GM10847 (cell line): ENCODE data around the gene TTLL8.

Experiments used
- POLR2A ChIP-seq: IDR thresholded peaks from 2 replicates; pipeline ENCODE4 v1.6.1; 2011; ENCODE audit not compliant: insufficient read length; ENCODE audit errors: extremely low read depth

TTLL8 gene

GRCh38 chr22:50025993-50026392, 32.1 kb downstream of the TTLL8 start:
- no peak for TF ChIP-seq POLR2A

- no peak for TF ChIP-seq POLR2A
Observed at GRCh38 chr22:50022171-50022819, 35.8 kb downstream of the TTLL8 start.

DNA sequence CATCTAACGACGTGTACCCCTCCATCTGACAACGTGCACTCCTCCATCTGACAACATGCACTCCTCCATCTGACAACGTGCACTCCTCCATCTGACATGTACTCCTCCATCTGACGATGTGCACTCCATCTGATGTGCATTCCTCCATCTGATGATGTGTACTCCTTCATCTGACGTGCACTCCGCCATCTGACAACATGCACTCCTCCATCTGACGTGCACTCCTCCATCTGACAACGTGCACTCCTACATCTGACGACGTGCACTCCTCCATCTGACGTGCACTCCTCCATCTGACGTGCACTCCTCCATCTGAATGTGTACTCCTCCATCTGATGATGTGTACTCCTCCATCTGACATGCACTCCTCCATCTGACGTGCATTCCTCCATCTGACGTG, 37.5 kb downstream of the TTLL8 start:
- no peak for TF ChIP-seq POLR2A

- TF ChIP-seq POLR2A, result no peak
Observed at GRCh38 chr22:50019316-50019715, 38.8 kb downstream of the TTLL8 start.

DNA sequence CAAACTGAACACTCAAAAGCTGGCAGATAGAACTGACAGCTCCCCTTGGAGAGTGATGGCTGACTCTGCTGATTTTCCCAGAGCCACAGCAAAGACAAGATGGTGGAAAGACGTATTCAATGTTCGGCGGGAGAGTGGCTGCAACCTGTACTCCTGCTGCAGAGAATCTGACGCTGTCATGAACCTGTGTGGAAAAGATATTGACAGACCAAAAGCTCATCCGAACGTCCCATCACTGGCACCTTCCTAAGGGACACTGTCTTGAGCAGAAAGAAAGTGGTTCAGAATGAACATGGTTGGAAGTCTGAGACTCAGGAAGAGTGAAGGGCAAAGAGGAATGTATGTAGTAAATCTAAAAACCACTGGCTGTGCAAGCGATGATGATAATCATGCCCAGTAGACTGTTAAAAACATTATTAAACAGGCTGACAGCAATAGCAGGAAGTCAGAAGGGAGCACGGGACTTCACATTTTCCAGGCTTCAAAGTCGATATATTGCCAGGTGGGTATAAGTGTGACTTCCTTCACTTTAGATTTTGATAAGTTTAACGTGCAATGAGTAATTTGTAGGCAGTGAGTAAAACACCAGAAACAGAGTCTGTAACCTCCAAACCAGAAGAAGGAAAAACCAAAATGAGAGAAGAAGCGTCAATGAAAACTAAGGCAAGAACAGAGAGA, 39.4 kb downstream of the TTLL8 start:
- TF ChIP-seq POLR2A, result no peak

- no peak for TF ChIP-seq POLR2A
Observed at GRCh38 chr22:50017701-50018224, 40.3 kb downstream of the TTLL8 start.

DNA sequence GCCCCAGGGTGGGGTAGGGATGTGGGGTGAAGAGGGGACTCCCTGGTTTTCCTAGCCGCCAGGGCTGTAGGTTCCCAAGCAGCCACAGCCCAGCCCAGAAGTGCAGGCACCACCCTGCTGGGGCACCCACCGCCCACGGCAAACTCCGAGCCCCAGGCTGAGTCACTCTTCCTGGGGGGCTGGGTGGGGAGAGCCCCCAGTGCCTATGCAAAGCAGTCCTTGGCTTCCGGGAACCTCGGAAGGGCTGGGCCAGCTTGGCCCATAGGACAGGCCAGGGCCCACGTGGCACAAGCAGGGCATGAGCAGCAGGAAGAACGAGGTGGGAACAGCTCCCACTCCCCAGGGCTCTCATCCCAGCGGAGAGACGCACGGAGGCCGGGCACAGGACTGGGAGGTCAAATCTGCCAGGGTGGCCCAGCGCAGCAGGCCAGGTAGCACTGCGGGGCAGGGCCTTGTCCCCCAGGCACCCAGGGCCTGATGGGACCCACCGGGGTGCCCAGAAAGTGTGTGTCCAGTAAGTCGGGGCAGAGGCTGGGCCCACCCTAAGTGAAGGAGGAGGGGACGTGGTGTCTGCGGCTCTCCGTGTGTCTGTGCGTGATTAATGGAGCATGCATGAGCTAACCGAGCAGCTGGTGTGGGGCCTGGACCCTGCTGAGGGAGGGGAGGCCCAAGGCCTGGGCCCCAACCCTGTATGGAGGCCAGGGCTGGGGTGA, 41.0 kb downstream of the TTLL8 start:
- TF ChIP-seq POLR2A, result no peak

- no peak for TF ChIP-seq POLR2A
Observed at GRCh38 chr22:50016308-50016987, 41.6 kb downstream of the TTLL8 start.

GRCh38 chr22:50015451-50016307, 42.4 kb downstream of the TTLL8 start:
- no peak for TF ChIP-seq POLR2A

GRCh38 chr22:50014655-50015401, 43.3 kb downstream of the TTLL8 start:
- no peak for TF ChIP-seq POLR2A

GRCh38 chr22:50014053-50014501, 44.0 kb downstream of the TTLL8 start:
- TF ChIP-seq POLR2A, result no peak

- TF ChIP-seq POLR2A, result no peak
Observed at GRCh38 chr22:50012211-50013181, 45.6 kb downstream of the TTLL8 start, which contains the start of gene IL17REL. Gene IL17REL (minus strand): TSS chr22:50012765. CDS start chr22:50012646, 119 bp downstream.
